K562 (cell line): ENCODE measurements around the gene MGST1. TPM values are rescaled to one million over a fixed set of nuclear protein-coding genes. Genes with fewer than 3 reads are reported as not detected.

Experiments used
- ATAC-seq: fragments of 200-7000 bp; cut with Tn5 transposase; 3 replicates; pipeline ENCODE4 v1.9.1; 2020; ENCODE audit warnings: moderate library complexity
- Bru-seq: library from RNA; stranded (reverse); fragments of 400-500 nt; gene quantifications from one replicate; lab custom pipeline; 2021; lab: Mats Ljungman, UMichigan
- BruChase-seq, 2 experiments: library from RNA; stranded (reverse); fragments of 400-500 nt; gene quantifications; one replicate each; lab custom pipeline; 2021; lab: Mats Ljungman, UMichigan
- BruUV-seq: library from RNA; stranded (reverse); fragments of 400-500 nt; replicated peaks from 2 replicates; lab custom pipeline; 2021; lab: Mats Ljungman, UMichigan
- CTCF ChIA-PET: fragments of 300-600 bp; formaldehyde crosslinking; extraction: SDS; loops from one replicate; lab custom pipeline; 2021; ENCODE audit warnings: low intra/inter-chr PET ratio; lab: Yijun Ruan, JAX
- POLR2A ChIA-PET: fragments of 300-600, 350-650 bp; sonication (Branson Sonifier 250); formaldehyde crosslinking; extraction: SDS; loops from one replicate; lab custom pipeline; 2021; ENCODE audit warnings: antibody characterized with exemption, inconsistent platforms; lab: Yijun Ruan, JAX
- DNase-seq, 4 experiments: peaks; one replicate each; pipeline versions ENCODE4 v3.0.0 to v3.0.0-alpha.2; 2011 to 2018; ENCODE audit warnings: low spot score in 3 of 4, mixed read lengths in 3 of 4; ENCODE audit errors: extremely low read depth in 1 of 4
- FAIRE-seq: peaks from 2 replicates; lab custom pipeline; 2011; peaks lifted over from hg19 to GRCh38; lab: Jason Lieb, UNC
- H2AFZ ChIP-seq: 2 replicates; pipeline ENCODE4 v1.6.0; 2011; ENCODE audit warnings: low read depth, low read length, control low read depth, inconsistent platforms
- H3K27ac ChIP-seq: fragments of 200-600 bp; 3 replicates; pipeline ENCODE4 v1.8.0; 2011; ENCODE audit warnings: low read depth, mild to moderate bottlenecking, control low read depth, inconsistent platforms, low read length, moderate library complexity, mixed read lengths; ENCODE audit errors: extremely low read depth
- H3K27me3 ChIP-seq, 2 experiments: fragments of 300-600 bp in 1 of 2; 2 replicates in 1 of 2; 3 replicates in 1 of 2; pipeline versions ENCODE4 v1.6.0 to v1.8.0; 2011; ENCODE audit warnings: inconsistent platforms in 2 of 2, low read length in 2 of 2, mild to moderate bottlenecking in 1 of 2, mixed read lengths in 1 of 2, moderate library complexity in 1 of 2; ENCODE audit not compliant: control insufficient read depth in 2 of 2, insufficient read depth in 2 of 2
- H3K36me3 ChIP-seq: fragments of 300-600 bp; 3 replicates; pipeline ENCODE4 v1.8.0; 2011; ENCODE audit warnings: mild to moderate bottlenecking, low read length, inconsistent platforms; ENCODE audit not compliant: control insufficient read depth, insufficient read depth
- H3K4me1 ChIP-seq, 2 experiments: fragments of 200-600 bp in 1 of 2; replicated peaks in 1 of 2; 2 replicates in 1 of 2; 3 replicates in 1 of 2; pipeline versions ENCODE4 v1.5.1 to v1.8.0; 2011; ENCODE audit warnings: inconsistent platforms in 2 of 2, low read length in 2 of 2, mild to moderate bottlenecking in 1 of 2, mixed read lengths in 1 of 2, moderate library complexity in 1 of 2; ENCODE audit not compliant: control insufficient read depth in 2 of 2, insufficient read depth in 2 of 2
- H3K4me2 ChIP-seq: 2 replicates; pipeline ENCODE4 v1.6.1; 2011; ENCODE audit warnings: low read length, control low read depth, inconsistent platforms, mixed read lengths; ENCODE audit not compliant: insufficient read depth
- H3K4me3 ChIP-seq: fragments of 200-600 bp; sonication (generic), shearing (Covaris generic); 2 replicates; pipeline ENCODE4 v1.5.1; 2016; ENCODE audit warnings: control low read depth, inconsistent platforms
- H3K79me2 ChIP-seq: fragments of 200-600 bp; 3 replicates; pipeline ENCODE4 v1.8.0; 2011; ENCODE audit warnings: low read length, inconsistent platforms; ENCODE audit not compliant: control insufficient read depth, insufficient read depth
- H3K9ac ChIP-seq, 2 experiments: 2 replicates each; pipeline versions ENCODE4 v1.6.0 to v1.6.1; 2011; ENCODE audit warnings: low read depth in 2 of 2, low read length in 2 of 2, control low read depth in 1 of 2, inconsistent platforms in 1 of 2, mild to moderate bottlenecking in 1 of 2, mixed read lengths in 1 of 2; ENCODE audit not compliant: insufficient read depth in 1 of 2
- H3K9me1 ChIP-seq: one replicate; pipeline ENCODE4 v1.6.0; 2011; ENCODE audit warnings: inconsistent platforms, mild to moderate bottlenecking, low read length, moderate library complexity; ENCODE audit not compliant: control insufficient read depth, insufficient read depth
- H3K9me3 ChIP-seq: replicated peaks from 2 replicates; pipeline ENCODE4 v1.5.1; 2011; ENCODE audit warnings: low read depth, low read length, inconsistent platforms; ENCODE audit not compliant: control insufficient read depth, insufficient read depth
- H4K20me1 ChIP-seq: replicated peaks from 2 replicates; pipeline ENCODE4 v1.6.1; 2011; ENCODE audit warnings: low read length, inconsistent platforms, mixed read lengths; ENCODE audit not compliant: control insufficient read depth, insufficient read depth
- ADNP ChIP-seq: fragments of 200-800 bp; sonication (Bioruptor generic); IDR thresholded peaks from 2 replicates; pipeline ENCODE4 v1.6.1; 2016; ENCODE audit warnings: missing genetic modification characterization, missing compliant biosample characterization
- BRCA1 ChIP-seq, 2 experiments: fragments of 450-650 bp in 1 of 2; sonication (generic) in 1 of 2; formaldehyde crosslinking in 1 of 2; IDR thresholded peaks; 2 replicates each; pipeline versions ENCODE4 v1.5.0 to v1.6.1; 2017 to 2020; ENCODE audit warnings: mild to moderate bottlenecking in 1 of 2, missing genetic modification reagents in 1 of 2
- CCAR2 ChIP-seq: fragments of 200-400 bp; formaldehyde crosslinking; IDR thresholded peaks from 2 replicates; pipeline ENCODE4 v1.6.1; 2017; ENCODE audit warnings: mild to moderate bottlenecking, low read depth, low read length
- CHD4 ChIP-seq: fragments of 200-600 bp; sonication (generic); IDR thresholded peaks from 3 replicates; pipeline ENCODE4 v1.6.1; 2012; ENCODE audit warnings: low read depth, mild to moderate bottlenecking, mixed read lengths, low read length, inconsistent platforms; ENCODE audit not compliant: insufficient read depth, insufficient replicate concordance, poor library complexity, severe bottlenecking
- FOXJ3 ChIP-seq: sonication (generic); formaldehyde crosslinking; IDR thresholded peaks from 2 replicates; pipeline ENCODE4 v1.4.0; 2020; ENCODE audit warnings: mild to moderate bottlenecking, missing genetic modification reagents
- HDAC2 ChIP-seq: fragments of 450-650 bp; IDR thresholded peaks from 2 replicates; pipeline ENCODE4 v1.6.1; 2016; ENCODE audit warnings: mild to moderate bottlenecking
- HMG20A ChIP-seq: fragments of 450-650 bp; formaldehyde crosslinking; conservative IDR thresholded peaks from 2 replicates; pipeline ENCODE4 v1.4.0; 2020; ENCODE audit warnings: mild to moderate bottlenecking, mixed read lengths
- HNRNPK ChIP-seq: fragments of 200-400 bp; formaldehyde crosslinking; IDR thresholded peaks from one replicate; pipeline ENCODE4 v1.6.1; 2018; ENCODE audit warnings: mild to moderate bottlenecking, low read depth, low read length; ENCODE audit not compliant: poor library complexity, severe bottlenecking
- JUNB ChIP-seq: fragments of 450-650 bp; formaldehyde crosslinking; conservative IDR thresholded peaks from 2 replicates; pipeline ENCODE4 v1.4.0; 2020; ENCODE audit warnings: mild to moderate bottlenecking
- NCOA2 ChIP-seq, 2 experiments: fragments of 450-650 bp; IDR thresholded peaks; 2 replicates each; pipeline ENCODE4 v1.6.1; 2018; ENCODE audit warnings: mild to moderate bottlenecking in 2 of 2, moderate library complexity in 1 of 2; ENCODE audit not compliant: partially characterized antibody in 2 of 2
- RBM22 ChIP-seq: fragments of 200-400 bp; formaldehyde crosslinking; IDR thresholded peaks from 2 replicates; pipeline ENCODE4 v1.6.1; 2018; ENCODE audit warnings: low read length, low read depth; ENCODE audit not compliant: poor library complexity, severe bottlenecking
- TBP ChIP-seq: optimal IDR thresholded peaks from 2 replicates; pipeline ENCODE3; 2011; ENCODE audit warnings: low read depth, low read length, improper control_type of control experiment
- ZKSCAN1 ChIP-seq: fragments of 150-350 bp; IDR thresholded peaks from 2 replicates; pipeline ENCODE4 v1.6.1; 2016; ENCODE audit warnings: low read depth, low read length
- ZNF507 ChIP-seq: conservative IDR thresholded peaks from 2 replicates; pipeline ENCODE4 v1.6.1; 2017; ENCODE audit warnings: missing genetic modification characterization, missing compliant biosample characterization
- ZNF584 ChIP-seq: fragments of 200-800 bp; sonication (Bioruptor generic); IDR thresholded peaks from 2 replicates; pipeline ENCODE4 v1.6.1; 2016; ENCODE audit warnings: low read depth, mild to moderate bottlenecking, missing genetic modification characterization, missing compliant biosample characterization
- ZNF695 ChIP-seq: fragments of 450-650 bp; formaldehyde crosslinking; IDR thresholded peaks from 2 replicates; pipeline ENCODE4 v1.4.0; 2020; ENCODE audit warnings: mild to moderate bottlenecking, moderate library complexity
- WGBS: fragments of 100-300 bp; shearing (Covaris generic); methylation state at CpG from one replicate; pipeline ENCODE4 v1.1.6; 2016; ENCODE audit warnings: low coverage, mixed read lengths; ENCODE audit not compliant: insufficient coverage; ENCODE audit errors: missing lambda C conversion rate; 5-methylcytosine and 5-hydroxymethylcytosine counted together
- in situ Hi-C: fragments of 300-500 bp; cut with MboI; formaldehyde crosslinking; loops from 4 replicates; pipeline ENCODE4 v1.15.0; 2018; ENCODE audit warnings: inconsistent platforms, mixed read lengths
- intact Hi-C: fragments of 100-400 bp; cut with micrococcal nuclease; formaldehyde crosslinking; loops from 2 replicates; pipeline ENCODE4 v1.14.2; 2022
- long read RNA-seq, 3 experiments: library from polyadenylated mRNA in 2 of 3; library from RNA in 1 of 3; unstranded in 2 of 3; stranded (forward) in 1 of 3; transcript quantifications; one replicate each; pipeline ENCODE4 v2.0.0, GENCODE V29; 2019 to 2022
- polyA minus RNA-seq, 3 experiments: library from RNA; depleted of rRNA, polyadenylated mRNA; stranded (reverse); fragments of >200 nt; gene quantifications; 2 replicates each; pipeline ENCODE4 v1.2.3, GENCODE V29; 2011
- polyA plus RNA-seq, 8 experiments: library from polyadenylated mRNA; depleted of rRNA in 4 of 8; stranded (reverse) in 5 of 8; unstranded in 3 of 8; fragments of >200 nt; fragmentation: Nextera tagmentation in 2 of 8; fragmentation: Illumina TruSeq in 1 of 8; extraction: Ambion mirVana in 2 of 8; extraction: Trizol in 1 of 8; gene quantifications; 2 replicates each; pipeline versions ENCODE4 v1.2.1 to v1.2.3, GENCODE V29; 2011 to 2014; ENCODE audit warnings: inconsistent platforms in 1 of 8, missing spikeins in 1 of 8
- total RNA-seq, 7 experiments: library from RNA; depleted of rRNA in 6 of 7; stranded (reverse); fragments of >200 nt in 6 of 7; fragmentation: Illumina TruSeq in 2 of 7; extraction: Trizol in 2 of 7; gene quantifications; 2 replicates each; pipeline versions ENCODE4 v1.2.1 to v1.2.3, GENCODE V29; 2011 to 2021; ENCODE audit warnings: low replicate concordance in 1 of 7

Gene MGST1, protein sequence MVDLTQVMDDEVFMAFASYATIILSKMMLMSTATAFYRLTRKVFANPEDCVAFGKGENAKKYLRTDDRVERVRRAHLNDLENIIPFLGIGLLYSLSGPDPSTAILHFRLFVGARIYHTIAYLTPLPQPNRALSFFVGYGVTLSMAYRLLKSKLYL
- 31.4 and 43.1 TPM in 2 replicates for total RNA-seq (2011; cell fraction: chromatin; rRNA removed; ENCODE audit: low replicate concordance)
- 38.7 and 44.2 TPM in 2 replicates for total RNA-seq (2011; cell fraction: nucleolus; rRNA removed)
- 52.0 and 58.9 TPM in 2 replicates for total RNA-seq (2011; cell fraction: nucleoplasm; rRNA removed)
- 12.1 and 19.8 TPM in 2 replicates for total RNA-seq (2014; rRNA removed)
- total RNA-seq (2014; rRNA removed; fragmentation: Illumina TruSeq; extraction: Trizol), result 44.0 and 47.6 TPM in 2 replicates
- 31.4 and 32.8 TPM in 2 replicates for total RNA-seq (2015; rRNA removed; fragmentation: Illumina TruSeq; extraction: Trizol)
- 48.0 and 54.9 TPM in 2 replicates for total RNA-seq (2021)
- polyA plus RNA-seq (2011; rRNA removed), result 73.3 and 113 TPM in 2 replicates
- 50.0 and 82.8 TPM in 2 replicates for polyA plus RNA-seq (2011; cell fraction: cytosol; rRNA removed)
- 37.0 and 60.4 TPM in 2 replicates for polyA plus RNA-seq (2011; cell fraction: nucleus; rRNA removed)
- 43.2 and 59.3 TPM in 2 replicates for polyA plus RNA-seq (2012)
- polyA plus RNA-seq (2014; fragmentation: Illumina TruSeq; extraction: Trizol), result 129 and 168 TPM in 2 replicates
- polyA plus RNA-seq (2014; fragmentation: Nextera tagmentation; extraction: Ambion mirVana), result 100 to 1,000 TPM; 153 to 190 TPM
- 74.9 and 77.2 TPM in 2 replicates for polyA plus RNA-seq (2014; rRNA removed)
- polyA minus RNA-seq (2011; rRNA and poly(A)+ RNA removed), result 49.0 and 56.6 TPM in 2 replicates
- polyA minus RNA-seq (2011; cell fraction: cytosol; rRNA and poly(A)+ RNA removed), result 30.2 and 30.9 TPM in 2 replicates
- polyA minus RNA-seq (2011; cell fraction: nucleus; rRNA and poly(A)+ RNA removed), result 6.9 and 21.2 TPM in 2 replicates
- Bru-seq, nascent RNA, result percentile 73 among the genes with signal in this experiment
- BruChase-seq, experiment 1, labeled RNA remaining after a 2-hour chase, result percentile 69 among the genes with signal in this experiment
- BruChase-seq, experiment 2, labeled RNA remaining after a 6-hour chase, result percentile 67 among the genes with signal in this experiment
- long read RNA-seq, experiment 1, transcript MGST1-205 (4 exons, 914 nt), result minor isoform, 53 of 120 reads
- long read RNA-seq, experiment 1, transcript MGST1-219 (1 exons, 1,842 nt), result major isoform, 56 of 120 reads
- long read RNA-seq, experiment 1, partial matches to known transcripts, result 5 of 120 reads
- long read RNA-seq, experiment 1, other reads (novel, unspliced or antisense), result 3 of 120 reads
- long read RNA-seq, experiment 2, transcript MGST1-205 (4 exons, 914 nt), result major isoform, 11 of 29 reads
- long read RNA-seq, experiment 2, transcript MGST1-219 (1 exons, 1,842 nt), result minor isoform, 8 of 29 reads
- long read RNA-seq, experiment 2, partial matches to known transcripts, result 8 of 29 reads
- long read RNA-seq, experiment 2, other reads (novel, unspliced or antisense), result 1 of 29 reads
- long read RNA-seq, experiment 3, transcript MGST1-205 (4 exons, 914 nt), result major isoform, 23 of 32 reads
- long read RNA-seq, experiment 3, partial matches to known transcripts, result 0 of 32 reads
- long read RNA-seq, experiment 3, other reads (novel, unspliced or antisense), result 5 of 32 reads

GRCh38 chr12:16347391-16348298 lies at the start of gene MGST1:
TSS of gene MGST1 (plus strand) at chr12:16347645. CDS start at chr12:16354253, 6,608 bp downstream.
- Histone ChIP-seq H3K36me3 (0 out of 3 replicates have a peak, but pooled peaks cover 3% of the 10 kb centered on the region), H3K9me3 (no peaks in the 10 kb centered on the region), H3K4me2 (peak within 1 kb of the TSS; percentile 78), H3K27me3 (no peaks in the 10 kb centered on the region), H3K4me3 (peak within 1 kb of the TSS; percentile 42), H3K4me1 (peaks cover 3 to 5% of the 10 kb centered on the region in 2 experiments; a peak in 2 of 5 replicates), H2AFZ (peak within 1 kb of the TSS; percentile 88), H4K20me1 (no peaks in the 10 kb centered on the region), H3K9ac (peak within 1 kb of the TSS; percentile 80 to 89), H3K79me2 (peaks cover 27% of the 10 kb centered on the region), H3K27ac (peak within 1 kb of the TSS; percentile 81), H3K9me1 (no peaks in the 10 kb centered on the region)
- ATAC-seq (peak; percentile 94), FAIRE-seq (no peak), DNase-seq (peak; percentile 27 to 75 (median 38))
- in situ Hi-C loops, result no loop called here
- 3% methylated on average over 14 of the region's 31 CpGs for WGBS
- ChIA-PET CTCF (no interaction called here), POLR2A (no interaction called here)
- intact Hi-C loops, result no loop called here
- TSS peak; percentile 57 for BruUV-seq
- no peak for TF ChIP-seq HNRNPK
- no peak for TF ChIP-seq ZKSCAN1
- TF ChIP-seq CCAR2, result no peak
- TF ChIP-seq BRCA1 (IDR thresholded peaks at IDR 0.05), result no peak
- no peak for TF ChIP-seq BRCA1 (CRISPR knock-in tag; IDR thresholded peaks at IDR 0.05)
- no peak for TF ChIP-seq JUNB (CRISPR knock-in tag)
- TF ChIP-seq ADNP (tag), result no peak
- TF ChIP-seq CHD4, result no peak
- no peak for TF ChIP-seq NCOA2 (IDR thresholded peaks at IDR 0.05; ENCODE audit: partially characterized antibody in 2 of 2)
- TF ChIP-seq ZNF584 (CRISPR knock-in tag), result no peak
- TF ChIP-seq ZNF695 (CRISPR knock-in tag), result no peak
- no peak for TF ChIP-seq RBM22
- no peak for TF ChIP-seq ZNF507
- peak; percentile 42 for TF ChIP-seq TBP
- TF ChIP-seq FOXJ3 (CRISPR knock-in tag), result no peak
- no peak for TF ChIP-seq HDAC2
- no peak for TF ChIP-seq HMG20A (CRISPR knock-in tag)
